Activated CD8-positive, alpha-beta T cell treated with anti-CD3 and anti-CD28 coated beads for 36 hours (primary cell): ENCODE data around the gene RGS10. TPM values are rescaled to one million over a fixed set of nuclear protein-coding genes. Genes with fewer than 3 reads are reported as not detected.
"Not testable (repeated sequence)": the region's sequence is repeated elsewhere in the genome, so short reads cannot be mapped to it uniquely, and the experiment has no call there.

Experiments
- ATAC-seq: fragments of 200-7000 bp; cut with Tn5 transposase; one replicate; pipeline ENCODE4 v1.10.0; 2021; ENCODE audit warnings: mild to moderate bottlenecking, moderate library complexity
- CTCF ChIA-PET: fragments of 350-600 bp; sonication (Branson Sonifier 250); formaldehyde crosslinking; loops from one replicate; lab custom pipeline; 2021; ENCODE audit warnings: antibody characterized with exemption; lab: Charles Lee
- POLR2A ChIA-PET: fragments of 350-600 bp; sonication (Branson Sonifier 250); formaldehyde crosslinking; loops from one replicate; lab custom pipeline; 2021; ENCODE audit warnings: antibody characterized with exemption; lab: Charles Lee
- DNase-seq: peaks from one replicate; pipeline ENCODE4 v3.0.0-alpha.2; 2020
- H3K27ac Mint-ChIP-seq: one replicate; pipeline ENCODE4 v1.8.0; 2021; ENCODE audit warnings: mild to moderate bottlenecking, mixed read lengths
- H3K27me3 Mint-ChIP-seq: one replicate; pipeline ENCODE4 v1.8.0; 2021; ENCODE audit warnings: mixed read lengths
- H3K36me3 Mint-ChIP-seq: one replicate; pipeline ENCODE4 v1.8.0; 2021; ENCODE audit warnings: low read depth, mixed read lengths
- H3K4me1 Mint-ChIP-seq: one replicate; pipeline ENCODE4 v1.8.0; 2021; ENCODE audit warnings: low read depth, mixed read lengths
- H3K4me3 Mint-ChIP-seq: one replicate; pipeline ENCODE4 v1.8.0; 2021; ENCODE audit warnings: mild to moderate bottlenecking, moderate library complexity, mixed read lengths
- H3K9me3 Mint-ChIP-seq: one replicate; pipeline ENCODE4 v1.8.0; 2021; ENCODE audit warnings: mixed read lengths
- intact Hi-C: fragments of 100-400 bp; cut with micrococcal nuclease; formaldehyde crosslinking; loops from one replicate; pipeline ENCODE4 v1.10.0; 2022
- total RNA-seq, 2 experiments: library from RNA; stranded (reverse); gene quantifications; one replicate each; pipeline ENCODE4 v1.2.3, GENCODE V29; 2021
- TF ChIP-seq, protein P1 (sequence below): fragments of 200-600 bp; IDR thresholded peaks from one replicate; pipeline ENCODE4 v1.8.0; 2022; ENCODE audit warnings: antibody characterized with exemption, mild to moderate bottlenecking

Gene RGS10
- total RNA-seq, 2 experiments from 2014 or later, result 207 to 220 TPM

DNA sequence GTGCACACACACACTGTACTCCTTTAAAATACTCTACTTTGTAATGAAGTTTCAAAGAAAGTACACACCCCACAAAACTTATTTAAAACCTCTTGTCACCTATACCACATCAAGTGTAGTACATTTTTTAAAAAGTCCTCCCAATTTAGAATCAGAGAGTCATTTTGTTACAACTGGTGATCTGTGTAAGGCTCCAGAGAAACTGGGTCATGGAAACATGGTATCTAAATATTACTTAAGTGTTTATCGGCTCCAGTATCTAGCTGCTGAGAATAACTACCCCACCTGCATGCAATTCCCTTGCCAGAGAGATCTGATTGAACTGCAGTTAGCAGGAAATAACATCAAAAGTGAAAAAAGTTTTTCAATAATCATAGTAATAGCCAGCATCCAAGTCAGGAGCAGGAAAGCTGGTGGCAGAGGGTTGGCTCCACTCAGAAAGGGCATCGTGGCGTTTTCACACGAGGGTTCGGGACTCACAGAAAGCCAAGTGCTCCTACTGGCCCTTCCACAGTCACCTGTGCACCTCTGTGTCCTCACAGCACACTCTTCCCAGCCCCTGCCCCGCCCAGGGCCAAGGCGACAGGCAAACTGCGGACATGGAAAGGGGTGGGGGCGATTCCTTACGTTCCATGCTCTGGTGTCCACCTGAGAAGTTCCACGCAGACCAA, 6.5 kb downstream of the RGS10 start:
- Mint-ChIP-seq H3K9me3 (no peaks in the 10 kb centered on the region), H3K27ac (peak overlapping the region; percentile 93), H3K27me3 (no peaks in the 10 kb centered on the region), H3K36me3 (peaks cover 72% of the 10 kb centered on the region), H3K4me1 (peaks cover 77% of the 10 kb centered on the region), H3K4me3 (peak overlapping the region; percentile 71)
- TF ChIP-seq, protein P1, sequence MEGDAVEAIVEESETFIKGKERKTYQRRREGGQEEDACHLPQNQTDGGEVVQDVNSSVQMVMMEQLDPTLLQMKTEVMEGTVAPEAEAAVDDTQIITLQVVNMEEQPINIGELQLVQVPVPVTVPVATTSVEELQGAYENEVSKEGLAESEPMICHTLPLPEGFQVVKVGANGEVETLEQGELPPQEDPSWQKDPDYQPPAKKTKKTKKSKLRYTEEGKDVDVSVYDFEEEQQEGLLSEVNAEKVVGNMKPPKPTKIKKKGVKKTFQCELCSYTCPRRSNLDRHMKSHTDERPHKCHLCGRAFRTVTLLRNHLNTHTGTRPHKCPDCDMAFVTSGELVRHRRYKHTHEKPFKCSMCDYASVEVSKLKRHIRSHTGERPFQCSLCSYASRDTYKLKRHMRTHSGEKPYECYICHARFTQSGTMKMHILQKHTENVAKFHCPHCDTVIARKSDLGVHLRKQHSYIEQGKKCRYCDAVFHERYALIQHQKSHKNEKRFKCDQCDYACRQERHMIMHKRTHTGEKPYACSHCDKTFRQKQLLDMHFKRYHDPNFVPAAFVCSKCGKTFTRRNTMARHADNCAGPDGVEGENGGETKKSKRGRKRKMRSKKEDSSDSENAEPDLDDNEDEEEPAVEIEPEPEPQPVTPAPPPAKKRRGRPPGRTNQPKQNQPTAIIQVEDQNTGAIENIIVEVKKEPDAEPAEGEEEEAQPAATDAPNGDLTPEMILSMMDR, result no peak
- DNase-seq (no peak), ATAC-seq (peak; percentile 15)
- intact Hi-C loops, result loop anchor here (5.0 kb wide), 1 partner anchor 34 kb away; no protein-coding TSS in a partner anchor
- POLR2A ChIA-PET, result interaction anchor here (0.8 to 4.3 kb wide), 2 partner anchors 11 to 295 kb away, joined by 3 to 28 read pairs; no protein-coding TSS in a partner anchor
- CTCF ChIA-PET, result interaction anchor here (3.3 kb wide), 1 partner anchor 12 kb away, joined by 18 read pairs; no protein-coding TSS in a partner anchor

DNA sequence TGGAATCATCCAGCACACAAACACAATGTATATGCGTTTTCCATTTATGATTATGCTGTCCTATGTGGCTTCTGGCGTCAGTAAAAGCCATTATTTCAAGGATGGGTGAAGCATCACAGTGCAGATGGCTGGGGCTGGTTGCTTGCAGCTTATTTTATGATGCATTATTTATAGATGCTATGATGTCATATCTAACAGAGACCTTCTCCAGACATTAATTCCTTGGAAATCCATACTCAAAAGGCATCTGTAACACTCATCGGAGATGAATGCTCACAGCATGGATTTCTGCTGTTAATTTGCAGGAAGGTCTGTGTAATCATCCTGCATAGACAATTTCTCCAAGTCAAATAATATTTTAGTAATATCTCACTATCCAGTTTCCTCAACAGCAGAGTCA, 7.2 kb downstream of the RGS10 start:
- Mint-ChIP-seq H3K36me3 (peaks cover 68% of the 10 kb centered on the region), H3K27me3 (no peaks in the 10 kb centered on the region), H3K27ac (peak overlapping the region; percentile 93), H3K4me3 (peak overlapping the region; percentile 71), H3K4me1 (peaks cover 75% of the 10 kb centered on the region), H3K9me3 (no peaks in the 10 kb centered on the region)
- no peak for DNase-seq
- no peak for ATAC-seq
- intact Hi-C loops, result loop anchor here (5.0 kb wide), 1 partner anchor 33 kb away; no protein-coding TSS in a partner anchor
- CTCF ChIA-PET, result interaction anchor here (3.3 kb wide), 1 partner anchor 11 kb away, joined by 18 read pairs; no protein-coding TSS in a partner anchor
- POLR2A ChIA-PET, result interaction anchor here (0.8 to 4.3 kb wide), 5 partner anchors 8 to 37 kb away, joined by 3 to 28 read pairs (median 5); partner anchors contain the start of gene RGS10
- TF ChIP-seq, protein P1, result no peak

DNA sequence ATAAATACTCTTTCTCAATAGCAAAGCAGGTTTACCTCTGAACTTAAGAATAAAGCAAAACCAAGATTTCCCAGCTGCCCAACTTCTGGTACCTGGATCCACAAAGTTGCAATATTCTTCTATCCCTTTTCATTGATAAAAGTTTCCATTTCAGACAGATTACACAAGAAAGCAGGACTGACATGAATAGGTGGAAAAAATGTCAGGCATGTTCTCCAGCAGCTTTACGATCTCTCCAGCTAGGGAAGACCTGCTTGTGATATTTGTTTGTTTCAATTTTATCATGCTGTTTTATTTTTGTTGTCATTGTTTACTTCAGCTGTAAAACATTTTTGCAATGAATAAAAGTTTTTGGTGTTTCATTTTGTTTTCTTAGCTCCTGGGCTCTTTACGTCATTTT, 9.0 kb downstream of the RGS10 start:
- Mint-ChIP-seq H3K27ac (peak overlapping the region; percentile 74), H3K36me3 (peaks cover 66% of the 10 kb centered on the region), H3K4me1 (peaks cover 72% of the 10 kb centered on the region), H3K9me3 (no peaks in the 10 kb centered on the region), H3K27me3 (no peaks in the 10 kb centered on the region), H3K4me3 (no peak overlapping the region)
- ChIA-PET CTCF (interaction anchor here (1.0 to 3.3 kb wide), 5 partner anchors 9 to 326 kb away, joined by 3 to 18 read pairs (median 5); partner anchors contain the start of gene GRK5), POLR2A (interaction anchor here (0.8 to 4.3 kb wide), 6 partner anchors 9 to 80 kb away, joined by 3 to 28 read pairs (median 5); partner anchors contain the start of gene RGS10)
- no peak for DNase-seq
- ATAC-seq, result no peak
- TF ChIP-seq, protein P1, result no peak
- intact Hi-C loops, result no loop called here

DNA sequence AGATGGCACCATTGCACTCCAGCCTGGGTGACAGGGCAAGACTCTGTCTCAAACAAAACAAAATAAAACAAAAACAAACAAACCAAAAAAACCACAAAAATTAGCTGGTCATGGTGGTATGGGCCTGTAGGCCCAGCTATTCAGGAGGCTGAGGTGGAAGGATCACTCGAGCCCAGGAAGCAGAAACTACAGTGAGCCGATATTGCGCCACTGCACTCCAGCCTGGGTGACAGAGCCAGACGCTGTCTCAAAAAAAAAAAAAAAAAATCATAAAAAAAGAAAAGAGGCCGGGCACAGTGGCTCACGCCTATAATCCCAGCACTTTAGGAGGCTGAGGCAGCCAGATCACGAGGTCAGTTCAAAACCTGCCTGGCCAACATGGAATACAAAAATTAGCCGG, 9.7 kb downstream of the RGS10 start:
- H3K27me3 Mint-ChIP-seq, H3K9me3 Mint-ChIP-seq, ATAC-seq, DNase-seq, H3K4me3 Mint-ChIP-seq, intact Hi-C loops: not testable (repeated sequence)
- ChIA-PET CTCF (interaction anchor here (1.3 to 2.0 kb wide), 3 partner anchors 15 to 43 kb away, joined by 3 to 5 read pairs (median 5); no protein-coding TSS in a partner anchor), POLR2A (interaction anchor here (0.7 to 4.3 kb wide), 8 partner anchors 8 to 172 kb away, joined by 3 to 28 read pairs (median 3); partner anchors contain the start of gene RGS10)
- Mint-ChIP-seq H3K4me1 (peaks cover 69% of the 10 kb centered on the region), H3K36me3 (peaks cover 62% of the 10 kb centered on the region), H3K27ac (peak overlapping the region; percentile 57)

DNA sequence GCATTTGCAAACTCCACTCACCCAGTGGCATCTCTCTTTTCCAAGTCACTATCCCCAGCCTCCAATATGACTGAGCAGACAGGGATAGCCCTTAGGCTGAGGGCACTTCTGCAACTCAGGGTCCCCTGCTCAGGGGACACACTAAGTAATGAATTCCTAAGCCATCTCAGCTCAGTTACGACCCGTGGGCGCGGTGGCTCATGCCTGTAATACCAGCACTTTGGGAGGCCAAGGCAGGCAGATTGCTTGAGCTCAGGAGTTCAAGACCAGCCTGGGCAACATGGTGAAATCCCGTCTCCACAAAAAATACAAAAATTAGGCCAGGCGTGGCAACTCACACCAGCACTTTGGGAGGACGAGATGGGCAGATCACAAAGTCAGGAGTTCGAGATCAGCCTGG, 10.3 kb downstream of the RGS10 start:
- H3K27me3 Mint-ChIP-seq, ATAC-seq, H3K4me3 Mint-ChIP-seq, intact Hi-C loops, H3K9me3 Mint-ChIP-seq, DNase-seq: not testable (repeated sequence)
- Mint-ChIP-seq H3K4me1 (peaks cover 69% of the 10 kb centered on the region), H3K36me3 (peaks cover 61% of the 10 kb centered on the region), H3K27ac (peak overlapping the region; percentile 57)
- CTCF ChIA-PET, result interaction anchor here (1.3 to 2.0 kb wide), 2 partner anchors 17 to 42 kb away, joined by 3 to 5 read pairs; no protein-coding TSS in a partner anchor
- POLR2A ChIA-PET, result interaction anchor here (0.7 to 3.2 kb wide), 6 partner anchors 8 to 173 kb away, joined by 3 to 19 read pairs (median 3); no protein-coding TSS in a partner anchor
